K562 (cell line): ENCODE data around the gene SSH3. TPM values are rescaled to one million over a fixed set of nuclear protein-coding genes. Genes with fewer than 3 reads are reported as not detected.

Source experiments
- ATAC-seq: fragments of 200-7000 bp; cut with Tn5 transposase; 3 replicates; pipeline ENCODE4 v1.9.1; 2020; ENCODE audit warnings: moderate library complexity
- BruUV-seq: library from RNA; stranded (reverse); fragments of 400-500 nt; replicated peaks from 2 replicates; lab custom pipeline; 2021; lab: Mats Ljungman, UMichigan
- CTCF ChIA-PET: fragments of 300-600 bp; formaldehyde crosslinking; extraction: SDS; loops from one replicate; lab custom pipeline; 2021; ENCODE audit warnings: low intra/inter-chr PET ratio; lab: Yijun Ruan, JAX
- POLR2A ChIA-PET: fragments of 300-600, 350-650 bp; sonication (Branson Sonifier 250); formaldehyde crosslinking; extraction: SDS; loops from one replicate; lab custom pipeline; 2021; ENCODE audit warnings: antibody characterized with exemption, inconsistent platforms; lab: Yijun Ruan, JAX
- DNase-seq, 4 experiments: peaks; one replicate each; pipeline versions ENCODE4 v3.0.0 to v3.0.0-alpha.2; 2011 to 2018; ENCODE audit warnings: low spot score in 3 of 4, mixed read lengths in 3 of 4; ENCODE audit errors: extremely low read depth in 1 of 4
- FAIRE-seq: peaks from 2 replicates; lab custom pipeline; 2011; peaks lifted over from hg19 to GRCh38; lab: Jason Lieb, UNC
- H2AFZ ChIP-seq: 2 replicates; pipeline ENCODE4 v1.6.0; 2011; ENCODE audit warnings: low read depth, low read length, control low read depth, inconsistent platforms
- H3K27ac ChIP-seq: fragments of 200-600 bp; 3 replicates; pipeline ENCODE4 v1.8.0; 2011; ENCODE audit warnings: low read depth, mild to moderate bottlenecking, control low read depth, inconsistent platforms, low read length, moderate library complexity, mixed read lengths; ENCODE audit errors: extremely low read depth
- H3K27me3 ChIP-seq, 2 experiments: fragments of 300-600 bp in 1 of 2; 2 replicates in 1 of 2; 3 replicates in 1 of 2; pipeline versions ENCODE4 v1.6.0 to v1.8.0; 2011; ENCODE audit warnings: inconsistent platforms in 2 of 2, low read length in 2 of 2, mild to moderate bottlenecking in 1 of 2, mixed read lengths in 1 of 2, moderate library complexity in 1 of 2; ENCODE audit not compliant: control insufficient read depth in 2 of 2, insufficient read depth in 2 of 2
- H3K36me3 ChIP-seq: fragments of 300-600 bp; 3 replicates; pipeline ENCODE4 v1.8.0; 2011; ENCODE audit warnings: mild to moderate bottlenecking, low read length, inconsistent platforms; ENCODE audit not compliant: control insufficient read depth, insufficient read depth
- H3K4me1 ChIP-seq, 2 experiments: fragments of 200-600 bp in 1 of 2; replicated peaks in 1 of 2; 2 replicates in 1 of 2; 3 replicates in 1 of 2; pipeline versions ENCODE4 v1.5.1 to v1.8.0; 2011; ENCODE audit warnings: inconsistent platforms in 2 of 2, low read length in 2 of 2, mild to moderate bottlenecking in 1 of 2, mixed read lengths in 1 of 2, moderate library complexity in 1 of 2; ENCODE audit not compliant: control insufficient read depth in 2 of 2, insufficient read depth in 2 of 2
- H3K4me2 ChIP-seq: 2 replicates; pipeline ENCODE4 v1.6.1; 2011; ENCODE audit warnings: low read length, control low read depth, inconsistent platforms, mixed read lengths; ENCODE audit not compliant: insufficient read depth
- H3K4me3 ChIP-seq: fragments of 200-600 bp; sonication (generic), shearing (Covaris generic); 2 replicates; pipeline ENCODE4 v1.5.1; 2016; ENCODE audit warnings: control low read depth, inconsistent platforms
- H3K79me2 ChIP-seq: fragments of 200-600 bp; 3 replicates; pipeline ENCODE4 v1.8.0; 2011; ENCODE audit warnings: low read length, inconsistent platforms; ENCODE audit not compliant: control insufficient read depth, insufficient read depth
- H3K9ac ChIP-seq, 2 experiments: 2 replicates each; pipeline versions ENCODE4 v1.6.0 to v1.6.1; 2011; ENCODE audit warnings: low read depth in 2 of 2, low read length in 2 of 2, control low read depth in 1 of 2, inconsistent platforms in 1 of 2, mild to moderate bottlenecking in 1 of 2, mixed read lengths in 1 of 2; ENCODE audit not compliant: insufficient read depth in 1 of 2
- H3K9me1 ChIP-seq: one replicate; pipeline ENCODE4 v1.6.0; 2011; ENCODE audit warnings: inconsistent platforms, mild to moderate bottlenecking, low read length, moderate library complexity; ENCODE audit not compliant: control insufficient read depth, insufficient read depth
- H3K9me3 ChIP-seq: replicated peaks from 2 replicates; pipeline ENCODE4 v1.5.1; 2011; ENCODE audit warnings: low read depth, low read length, inconsistent platforms; ENCODE audit not compliant: control insufficient read depth, insufficient read depth
- H4K20me1 ChIP-seq: replicated peaks from 2 replicates; pipeline ENCODE4 v1.6.1; 2011; ENCODE audit warnings: low read length, inconsistent platforms, mixed read lengths; ENCODE audit not compliant: control insufficient read depth, insufficient read depth
- NFIC ChIP-seq: fragments of 450-650 bp; IDR thresholded peaks from 2 replicates; pipeline ENCODE4 v1.6.1; 2017; ENCODE audit warnings: mild to moderate bottlenecking, inconsistent platforms
- SOX6 ChIP-seq: fragments of 450-650 bp; IDR thresholded peaks from 2 replicates; pipeline ENCODE4 v1.6.1; 2014; ENCODE audit warnings: mild to moderate bottlenecking
- TAL1 ChIP-seq: fragments of 450-650 bp; IDR thresholded peaks from 2 replicates; pipeline ENCODE4 v1.6.1; 2016; ENCODE audit warnings: mild to moderate bottlenecking
- WGBS: fragments of 100-300 bp; shearing (Covaris generic); methylation state at CpG from one replicate; pipeline ENCODE4 v1.1.6; 2016; ENCODE audit warnings: low coverage, mixed read lengths; ENCODE audit not compliant: insufficient coverage; ENCODE audit errors: missing lambda C conversion rate; 5-methylcytosine and 5-hydroxymethylcytosine counted together
- in situ Hi-C: fragments of 300-500 bp; cut with MboI; formaldehyde crosslinking; loops from 4 replicates; pipeline ENCODE4 v1.15.0; 2018; ENCODE audit warnings: inconsistent platforms, mixed read lengths
- intact Hi-C: fragments of 100-400 bp; cut with micrococcal nuclease; formaldehyde crosslinking; loops from 2 replicates; pipeline ENCODE4 v1.14.2; 2022
- polyA plus RNA-seq, 8 experiments: library from polyadenylated mRNA; depleted of rRNA in 4 of 8; stranded (reverse) in 5 of 8; unstranded in 3 of 8; fragments of >200 nt; fragmentation: Nextera tagmentation in 2 of 8; fragmentation: Illumina TruSeq in 1 of 8; extraction: Ambion mirVana in 2 of 8; extraction: Trizol in 1 of 8; gene quantifications; 2 replicates each; pipeline versions ENCODE4 v1.2.1 to v1.2.3, GENCODE V29; 2011 to 2014; ENCODE audit warnings: inconsistent platforms in 1 of 8, missing spikeins in 1 of 8
- total RNA-seq, 7 experiments: library from RNA; depleted of rRNA in 6 of 7; stranded (reverse); fragments of >200 nt in 6 of 7; fragmentation: Illumina TruSeq in 2 of 7; extraction: Trizol in 2 of 7; gene quantifications; 2 replicates each; pipeline versions ENCODE4 v1.2.1 to v1.2.3, GENCODE V29; 2011 to 2021; ENCODE audit warnings: low replicate concordance in 1 of 7

SSH3 gene
- total and polyA plus RNA-seq, 9 of the 15 experiments (the other 6 are each of a cell fraction or from before 2014, with no cell fraction given) = 0.07 to 1.0 (median 0.24) TPM; not detected in 3

- no TSS peak for BruUV-seq
- peak; percentile 29; the same call in 1 of the 2 replicates for TF ChIP-seq NFIC
- TF ChIP-seq TAL1 = no peak
- DNase-seq (no peak), FAIRE-seq (no peak), ATAC-seq (no peak)
- no peaks in the 10 kb centered on the region for H4K20me1 ChIP-seq
- CTCF ChIA-PET = no interaction called here
- POLR2A ChIA-PET = interaction anchor here (0.6 kb wide), 1 partner anchor 187 kb away, joined by 3 read pairs; no protein-coding TSS in a partner anchor
- peak overlapping the region in 1 of 2 experiments; percentile 64; a peak in 2 of 4 replicates for H3K9ac ChIP-seq
- no peaks in the 10 kb centered on the region for H3K9me1 ChIP-seq
- no peak overlapping the region for H2AFZ ChIP-seq
- in situ Hi-C loops = no loop called here
- H3K79me2 ChIP-seq = peaks cover 34% of the 10 kb centered on the region
- H3K4me3 ChIP-seq = no peak overlapping the region
- 96% methylated on average over 23 of the region's 31 CpGs for WGBS
- no peak overlapping the region for H3K27ac ChIP-seq
- no peaks in the 10 kb centered on the region for H3K27me3 ChIP-seq
- intact Hi-C loops = no loop called here
- H3K4me2 ChIP-seq = no peak overlapping the region
- no peaks in the 10 kb centered on the region for H3K9me3 ChIP-seq
- H3K4me1 ChIP-seq = peaks cover 23 to 67% of the 10 kb centered on the region in 2 experiments
- H3K36me3 ChIP-seq = peaks cover 92% of the 10 kb centered on the region; the same call in 2 of the 3 replicates
Observed at GRCh38 chr11:67280788-67281551, 22.4 kb upstream of the SSH3 start.

DNA sequence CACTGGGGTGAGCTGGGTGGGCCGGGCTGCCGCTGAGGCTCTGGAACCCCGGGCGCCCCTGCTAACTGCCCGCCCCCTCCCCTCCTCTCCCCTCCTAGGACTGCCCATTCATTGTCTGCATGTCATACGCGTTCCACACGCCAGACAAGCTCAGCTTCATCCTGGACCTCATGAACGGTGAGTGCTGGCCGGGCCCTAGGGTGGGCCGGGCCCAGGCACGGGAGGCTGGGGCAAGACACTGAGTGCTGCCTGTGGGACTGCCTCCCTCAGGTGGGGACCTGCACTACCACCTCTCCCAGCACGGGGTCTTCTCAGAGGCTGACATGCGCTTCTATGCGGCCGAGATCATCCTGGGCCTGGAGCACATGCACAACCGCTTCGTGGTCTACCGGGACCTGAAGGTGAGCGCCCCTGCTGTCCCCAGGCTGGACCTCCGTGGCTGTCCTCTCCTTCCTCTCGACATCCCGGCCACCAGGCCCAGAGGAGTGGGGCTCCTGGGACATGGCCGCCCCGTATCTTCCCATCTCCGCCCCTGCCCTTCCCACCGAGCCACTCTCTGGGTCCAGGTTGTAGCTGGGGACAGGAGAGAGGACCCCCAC, 21.7 kb upstream of the SSH3 start:
- in situ Hi-C loops = no loop called here
- H3K4me3 ChIP-seq = no peak overlapping the region
- no peak for FAIRE-seq
- no peak for TF ChIP-seq SOX6
- TF ChIP-seq, all 486 proteins: peak for 0
- ATAC-seq (no peak), DNase-seq (no peak)
- Histone ChIP-seq H3K4me2 (no peak overlapping the region), H3K9me1 (no peaks in the 10 kb centered on the region), H2AFZ (no peak overlapping the region), H3K36me3 (peaks cover 92% of the 10 kb centered on the region; the same call in 2 of the 3 replicates), H3K9ac (peak overlapping the region in 1 of 2 experiments; percentile 43; a peak in 1 of 4 replicates), H3K4me1 (peaks cover 16 to 67% of the 10 kb centered on the region in 2 experiments), H3K27ac (no peak overlapping the region), H3K79me2 (peaks cover 28% of the 10 kb centered on the region), H3K27me3 (no peaks in the 10 kb centered on the region), H3K9me3 (no peaks in the 10 kb centered on the region), H4K20me1 (no peaks in the 10 kb centered on the region)
- POLR2A ChIA-PET = interaction anchor here (0.9 kb wide), 1 partner anchor 162 kb away, joined by 3 read pairs; the partner anchor contains the start of gene KDM2A
- CTCF ChIA-PET = no interaction called here
- intact Hi-C loops = no loop called here
- WGBS = 86% methylated on average over 14 of the region's 27 CpGs
- no TSS peak for BruUV-seq
